H1 (cell line): ENCODE measurements around the gene ATP9B. TPM values are rescaled to one million over a fixed set of nuclear protein-coding genes. Genes with fewer than 3 reads are reported as not detected.

Experiments
- CTCF ChIA-PET: fragments of 300-600 bp; sonication (Branson Sonifier 250); formaldehyde crosslinking; loops from one replicate; lab custom pipeline; 2021; ENCODE audit not compliant: partially characterized antibody; lab: Charles Lee
- POLR2A ChIA-PET: fragments of 300-600 bp; sonication (Branson Sonifier 250); formaldehyde crosslinking; loops from one replicate; lab custom pipeline; 2021; ENCODE audit warnings: inconsistent platforms; ENCODE audit not compliant: partially characterized antibody; lab: Charles Lee
- DNase-seq, 2 experiments: peaks; one replicate each; pipeline versions ENCODE4 v3.0.0 to v3.0.0-alpha.2; 2010 to 2022; ENCODE audit warnings: low spot score in 2 of 2, low read depth in 1 of 2, mixed read lengths in 1 of 2
- FAIRE-seq: peaks from 2 replicates; lab custom pipeline; 2011; peaks lifted over from hg19 to GRCh38; lab: Jason Lieb, UNC
- H2AFZ ChIP-seq: 2 replicates; pipeline ENCODE4 v1.8.1; 2012; ENCODE audit warnings: low read length, inconsistent platforms
- H2AK5ac ChIP-seq: 2 replicates; pipeline ENCODE4 v1.6.1; 2013; ENCODE audit warnings: low read depth, low read length
- H2BK120ac ChIP-seq: replicated peaks from 2 replicates; pipeline ENCODE3; 2013; ENCODE audit warnings: low read depth, low read length, inconsistent platforms
- H2BK12ac ChIP-seq: 2 replicates; pipeline ENCODE4 v1.6.1; 2013; ENCODE audit warnings: low read depth, low read length
- H2BK15ac ChIP-seq: 2 replicates; pipeline ENCODE4 v1.6.1; 2013; ENCODE audit warnings: low read length
- H2BK20ac ChIP-seq: 2 replicates; pipeline ENCODE4 v1.6.1; 2013; ENCODE audit warnings: low read length
- H2BK5ac ChIP-seq: 2 replicates; pipeline ENCODE4 v1.6.1; 2013; ENCODE audit warnings: low read depth, low read length
- H3K14ac ChIP-seq: 2 replicates; pipeline ENCODE4 v1.6.1; 2013; ENCODE audit warnings: inconsistent platforms; ENCODE audit not compliant: insufficient read length
- H3K18ac ChIP-seq: 2 replicates; pipeline ENCODE4 v1.6.1; 2013; ENCODE audit warnings: low read length; ENCODE audit errors: extremely low read depth
- H3K23ac ChIP-seq: 2 replicates; pipeline ENCODE4 v1.6.1; 2013; ENCODE audit warnings: inconsistent platforms; ENCODE audit not compliant: insufficient read length
- H3K23me2 ChIP-seq: 2 replicates; pipeline ENCODE4 v1.6.1; 2013; ENCODE audit warnings: low read depth, low read length
- H3K27ac ChIP-seq: 2 replicates; pipeline ENCODE4 v1.6.1; 2011; ENCODE audit warnings: low read depth, low read length, inconsistent platforms
- H3K27me3 ChIP-seq, 4 experiments: replicated peaks in 1 of 4; 1 replicate in 1 of 4; 2 replicates in 3 of 4; pipeline versions ENCODE4 v1.6.1 to v1.8.1; 2011 to 2013; ENCODE audit warnings: low read length in 3 of 4, mild to moderate bottlenecking in 3 of 4, inconsistent platforms in 2 of 4, mixed read lengths in 2 of 4, moderate library complexity in 1 of 4; ENCODE audit not compliant: control insufficient read depth in 3 of 4, insufficient read depth in 3 of 4; ENCODE audit errors: extremely low read depth in 1 of 4
- H3K36me3 ChIP-seq, 4 experiments: 2 replicates each; pipeline versions ENCODE4 v1.6.1 to v1.8.1; 2011 to 2013; ENCODE audit warnings: mild to moderate bottlenecking in 4 of 4, low read length in 3 of 4, moderate library complexity in 2 of 4, control low read depth in 1 of 4, inconsistent platforms in 1 of 4; ENCODE audit not compliant: insufficient read depth in 4 of 4, control insufficient read depth in 2 of 4
- H3K4ac ChIP-seq: replicated peaks from 2 replicates; pipeline ENCODE3; 2013; ENCODE audit warnings: low read length, low read depth, mixed read lengths, inconsistent platforms; ENCODE audit not compliant: insufficient read length
- H3K4me1 ChIP-seq, 4 experiments: replicated peaks in 1 of 4; 1 replicate in 1 of 4; 2 replicates in 3 of 4; pipeline versions ENCODE4 v1.6.1 to v1.8.1; 2011 to 2013; ENCODE audit warnings: low read length in 3 of 4, inconsistent platforms in 2 of 4, mixed read lengths in 1 of 4; ENCODE audit not compliant: insufficient read depth in 4 of 4, control insufficient read depth in 3 of 4
- H3K4me2 ChIP-seq, 2 experiments: 2 replicates each; pipeline versions ENCODE4 v1.6.1 to v1.8.1; 2011 to 2013; ENCODE audit warnings: low read depth in 2 of 2, low read length in 2 of 2, control low read depth in 1 of 2, inconsistent platforms in 1 of 2, mild to moderate bottlenecking in 1 of 2; ENCODE audit not compliant: insufficient read depth in 1 of 2
- H3K4me3 ChIP-seq, 4 experiments: fragments of 200-600, 300-600 bp in 1 of 4; sonication (generic), shearing (Covaris generic), sonication (Bioruptor Twin) in 1 of 4; 2 replicates each; pipeline versions ENCODE4 v1.5.1 to v1.8.1; 2011 to 2016; ENCODE audit warnings: low read length in 4 of 4, low read depth in 3 of 4, control low read depth in 2 of 4, inconsistent platforms in 2 of 4, mild to moderate bottlenecking in 2 of 4, mixed read lengths in 1 of 4, moderate library complexity in 1 of 4; ENCODE audit not compliant: insufficient read depth in 2 of 4; ENCODE audit errors: extremely low read depth in 1 of 4
- H3K56ac ChIP-seq: replicated peaks from 2 replicates; pipeline ENCODE3; 2013; ENCODE audit warnings: low read depth, mild to moderate bottlenecking, mixed read lengths, low read length, inconsistent platforms; ENCODE audit not compliant: insufficient read length
- H3K79me1 ChIP-seq: 2 replicates; pipeline ENCODE4 v1.6.1; 2013; ENCODE audit warnings: low read depth, low read length, control low read depth
- H3K79me2 ChIP-seq, 2 experiments: 2 replicates each; pipeline versions ENCODE4 v1.6.1 to v1.8.1; 2012 to 2013; ENCODE audit warnings: low read length in 2 of 2, mild to moderate bottlenecking in 2 of 2, inconsistent platforms in 1 of 2; ENCODE audit not compliant: insufficient read depth in 2 of 2, control insufficient read depth in 1 of 2
- H3K9ac ChIP-seq, 4 experiments: replicated peaks in 1 of 4; 1 replicate in 1 of 4; 2 replicates in 3 of 4; pipeline versions ENCODE4 v1.6.1 to v1.8.1; 2011 to 2013; ENCODE audit warnings: low read depth in 3 of 4, low read length in 3 of 4, control low read depth in 2 of 4, mild to moderate bottlenecking in 2 of 4, moderate library complexity in 2 of 4, inconsistent platforms in 1 of 4; ENCODE audit errors: extremely low read depth in 1 of 4
- H3K9me3 ChIP-seq, 2 experiments: 2 replicates each; pipeline versions ENCODE4 v1.6.1 to v1.8.1; 2012 to 2013; ENCODE audit warnings: mild to moderate bottlenecking in 2 of 2, moderate library complexity in 2 of 2, control low read depth in 1 of 2, inconsistent platforms in 1 of 2, low read depth in 1 of 2, low read length in 1 of 2, mixed read lengths in 1 of 2; ENCODE audit not compliant: insufficient read depth in 2 of 2
- H4K20me1 ChIP-seq, 2 experiments: replicated peaks in 1 of 2; 2 replicates each; pipeline versions ENCODE3 to v1.8.1; 2011 to 2013; ENCODE audit warnings: inconsistent platforms in 2 of 2, low read length in 2 of 2, mild to moderate bottlenecking in 1 of 2; ENCODE audit not compliant: insufficient read depth in 2 of 2, control insufficient read depth in 1 of 2
- H4K5ac ChIP-seq: 2 replicates; pipeline ENCODE4 v1.6.1; 2013; ENCODE audit warnings: low read length, low read depth, mixed read lengths, inconsistent platforms; ENCODE audit not compliant: insufficient read length
- H4K8ac ChIP-seq: 2 replicates; pipeline ENCODE4 v1.8.0; 2013; ENCODE audit warnings: mild to moderate bottlenecking, moderate library complexity, low read length, inconsistent platforms; ENCODE audit not compliant: insufficient read depth; ENCODE audit errors: extremely low read depth
- H4K91ac ChIP-seq: replicated peaks from 2 replicates; pipeline ENCODE3; 2013; ENCODE audit warnings: low read length, mixed read lengths, inconsistent platforms; ENCODE audit not compliant: insufficient read length
- EGR1 ChIP-seq: IDR thresholded peaks from 2 replicates; pipeline ENCODE4 v1.6.1; 2011; ENCODE audit warnings: low read depth, low read length, borderline replicate concordance
- HDAC2 ChIP-seq, 2 experiments: fragments of 300-600 bp in 1 of 2; sonication (generic) in 1 of 2; IDR thresholded peaks; 2 replicates each; pipeline ENCODE4 v1.6.1; 2011 to 2012; ENCODE audit warnings: low read depth in 2 of 2, low read length in 2 of 2, mild to moderate bottlenecking in 2 of 2, moderate library complexity in 2 of 2, borderline replicate concordance in 1 of 2, inconsistent platforms in 1 of 2
- KDM4A ChIP-seq: IDR thresholded peaks from one replicate; pipeline ENCODE4 v1.7.1; 2012; ENCODE audit warnings: low read depth, mild to moderate bottlenecking, moderate library complexity, low read length, inconsistent platforms; ENCODE audit not compliant: severe bottlenecking
- MAX ChIP-seq: IDR thresholded peaks from 2 replicates; pipeline ENCODE4 v1.6.1; 2012; ENCODE audit warnings: inconsistent platforms
- PHF8 ChIP-seq: fragments of 200-600 bp; sonication (generic); conservative IDR thresholded peaks from 2 replicates; pipeline ENCODE4 v1.7.1; 2012; ENCODE audit warnings: low read depth, mild to moderate bottlenecking, inconsistent platforms, low read length, moderate library complexity
- POU5F1 ChIP-seq: IDR thresholded peaks from 2 replicates; pipeline ENCODE4 v1.6.1; 2011; ENCODE audit warnings: low read depth, mild to moderate bottlenecking, low read length, moderate library complexity
- RNF2 ChIP-seq: fragments of 200-900, 300-1000 bp; sonication (generic); IDR thresholded peaks from 2 replicates; pipeline ENCODE4 v1.7.1; 2016; ENCODE audit warnings: borderline replicate concordance, low read depth, mild to moderate bottlenecking, antibody characterized with exemption, low read length; ENCODE audit not compliant: poor library complexity, severe bottlenecking; ENCODE audit errors: missing control alignments
- SP4 ChIP-seq: IDR thresholded peaks from 2 replicates; pipeline ENCODE4 v1.6.1; 2012; ENCODE audit warnings: low read length, inconsistent platforms
- YY1 ChIP-seq: IDR thresholded peaks from 2 replicates; pipeline ENCODE4 v1.6.1; 2011; ENCODE audit warnings: low read depth, mild to moderate bottlenecking, low read length
- WGBS, 2 experiments: shearing (Covaris generic) in 1 of 2; methylation state at CpG; one replicate each; pipeline versions ENCODE4 v1.1.6 to v1.1.7; 2013 to 2015; ENCODE audit warnings: low lambda C conversion rate in 2 of 2, mixed read lengths in 2 of 2, inconsistent platforms in 1 of 2, low coverage in 1 of 2, missing lambda C conversion rate in 1 of 2; ENCODE audit not compliant: insufficient replicate concordance in 2 of 2, insufficient coverage in 1 of 2, insufficient read length in 1 of 2; ENCODE audit errors: extremely low coverage in 1 of 2, missing lambda C conversion rate in 1 of 2; 5-methylcytosine and 5-hydroxymethylcytosine counted together
- polyA plus RNA-seq, 7 experiments: library from polyadenylated mRNA; depleted of rRNA in 3 of 7; stranded (reverse) in 5 of 7; unstranded in 2 of 7; fragments of >200 nt in 5 of 7; fragments of 200-250 nt in 2 of 7; gene quantifications; 1 replicate in 5 of 7; 2 replicates in 1 of 7; 4 replicates in 1 of 7; pipeline versions ENCODE4 v1.2.1 to v1.2.3, GENCODE V29; 2011 to 2013; ENCODE audit warnings: missing spikeins in 2 of 7, mixed read lengths in 2 of 7
- total RNA-seq: library from RNA; stranded (reverse); fragmentation: NEBNext Ultra II Directional; extraction: Animal tissue kit (Norgen Biotek cat#: 25700); gene quantifications from 2 replicates; pipeline ENCODE4 v1.2.1, GENCODE V29; 2021

The ATP9B gene
- total and polyA plus RNA-seq, 2 of the 8 experiments (the other 6 are each of a cell fraction or from before 2014, with no cell fraction given), result 15.1 to 21.7 TPM

GRCh38 chr18:79068341-79068936, 755 bp upstream of the ATP9B start:
- Histone ChIP-seq H3K9me3 (peaks cover 5 to 15% of the 10 kb centered on the region in 2 experiments), H3K56ac (no peak overlapping the region), H3K27ac (peak overlapping the region; percentile 33; the same call in 1 of the 2 replicates), H2BK5ac (peak overlapping the region; percentile 66; the same call in 1 of the 2 replicates), H4K5ac (peak overlapping the region; percentile 38), H4K91ac (peak overlapping the region; percentile 96), H3K4me3 (peak overlapping the region; percentile 36 to 83 (median 72)), H2BK120ac (no peak overlapping the region), H4K8ac (peak overlapping the region; percentile 96), H2BK20ac (no peak overlapping the region), H3K79me1 (no peaks in the 10 kb centered on the region), H3K27me3 (peaks cover 0 to 7% (median 6%) of the 10 kb centered on the region in 4 experiments; a peak in 4 of 7 replicates), H3K23me2 (peaks cover 7% of the 10 kb centered on the region; the same call in 1 of the 2 replicates), H2BK15ac (no peak overlapping the region), H2AFZ (0 out of 2 replicates have a peak overlapping the region, but pooled peaks have one; percentile 54), H3K4me1 (peaks cover 0 to 10% (median 0%) of the 10 kb centered on the region in 4 experiments; a peak in 1 of 7 replicates), H3K23ac (no peak overlapping the region), H3K9ac (peak overlapping the region in 3 of 4 experiments; percentile 51 to 65 (median 63); a peak in 5 of 7 replicates), H4K20me1 (no peaks in the 10 kb centered on the region), H3K18ac (peak overlapping the region; percentile 90), H3K36me3 (peaks cover 0 to 11% (median 0%) of the 10 kb centered on the region in 4 experiments; a peak in 2 of 8 replicates), H3K79me2 (peaks cover 11 to 28% of the 10 kb centered on the region in 2 experiments), H3K4ac (peak overlapping the region; percentile 78), H3K14ac (no peak overlapping the region), H2AK5ac (no peak overlapping the region), H3K4me2 (peak overlapping the region; percentile 48 to 75), H2BK12ac (peak overlapping the region; percentile 27; the same call in 1 of the 2 replicates)
- DNase-seq, result no peak
- POLR2A ChIA-PET, result interaction anchor here (0.5 to 0.9 kb wide), 4 partner anchors 9 to 1894 kb away, joined by 3 read pairs; no protein-coding TSS in a partner anchor
- CTCF ChIA-PET, result interaction anchor here (1.0 kb wide), 1 partner anchor 250 kb away, joined by 3 read pairs; no protein-coding TSS in a partner anchor
- FAIRE-seq, result no peak
- WGBS, 2 experiments, result 35% methylated on average over 40 of the region's 49 CpGs; no CpG with 5 or more reads in 1 of the 2 experiments
- TF ChIP-seq YY1 (no peak), PHF8 (peak; percentile 48; the same call in 1 of the 2 replicates), HDAC2 (IDR thresholded peaks at IDR 0.05; ENCODE audit: borderline replicate concordance in 1 of 2, low read depth in 2 of 2, low read length in 2 of 2) (peak in 1 of 2 experiments; percentile 75; a peak in 1 of 4 replicates), KDM4A (peak; percentile 99), RNF2 (no peak), EGR1 (no peak), MAX (no peak), POU5F1 (no peak), SP4 (no peak)
